Smooth muscle cell (in vitro differentiated cells): ENCODE data around the gene CCBE1. TPM values are rescaled to one million over a fixed set of nuclear protein-coding genes. Genes with fewer than 3 reads are reported as not detected.

Experiments
- DNase-seq: peaks from one replicate; lab custom pipeline; 2025; ENCODE audit not compliant: unreplicated experiment; lab: John Stamatoyannopoulos, UW
- H2AFZ ChIP-seq: fragments of 200-600 bp; sonication (generic); 2 replicates; pipeline ENCODE4 v1.6.0; 2016; ENCODE audit warnings: antibody characterized with exemption, low read depth, mild to moderate bottlenecking
- H3F3A ChIP-seq: fragments of 200-600 bp; sonication (generic); 2 replicates; pipeline ENCODE4 v1.6.0; 2017; ENCODE audit warnings: antibody characterized with exemption, low read depth
- H3K27ac ChIP-seq: fragments of 200-600 bp; sonication (generic); 2 replicates; pipeline ENCODE4 v1.5.1; 2016; ENCODE audit warnings: low read depth, mild to moderate bottlenecking
- H3K27me3 ChIP-seq: fragments of 200-600 bp; sonication (generic); 2 replicates; pipeline ENCODE4 v1.6.1; 2016; ENCODE audit warnings: low read depth, mild to moderate bottlenecking
- H3K36me3 ChIP-seq: fragments of 200-600 bp; sonication (generic); 2 replicates; pipeline ENCODE4 v1.5.1; 2016; ENCODE audit warnings: low read depth
- H3K4me1 ChIP-seq: fragments of 200-600 bp; sonication (generic); 2 replicates; pipeline ENCODE4 v1.5.1; 2016; ENCODE audit warnings: low read depth
- H3K4me2 ChIP-seq: fragments of 200-600 bp; sonication (generic); 2 replicates; pipeline ENCODE4 v1.6.0; 2016; ENCODE audit warnings: mild to moderate bottlenecking
- H3K4me3 ChIP-seq: fragments of 200-600 bp; sonication (generic); 2 replicates; pipeline ENCODE4 v1.5.1; 2016; ENCODE audit warnings: mild to moderate bottlenecking
- H3K79me2 ChIP-seq: fragments of 200-600 bp; sonication (generic); 2 replicates; pipeline ENCODE4 v1.6.0; 2016; ENCODE audit warnings: low read depth, mild to moderate bottlenecking
- H3K9ac ChIP-seq: fragments of 200-600 bp; sonication (generic); 2 replicates; pipeline ENCODE4 v1.6.0; 2016; ENCODE audit warnings: low read depth
- H3K9me3 ChIP-seq: fragments of 200-600 bp; sonication (generic); replicated peaks from 2 replicates; pipeline ENCODE4 v1.5.1; 2016; ENCODE audit warnings: low read depth
- H4K20me1 ChIP-seq: fragments of 200-600 bp; sonication (generic); 2 replicates; pipeline ENCODE4 v1.6.0; 2016; ENCODE audit warnings: low read depth
- CTCF ChIP-seq: fragments of 200-600 bp; sonication (generic); IDR thresholded peaks from 2 replicates; pipeline ENCODE4 v1.5.1; 2017; ENCODE audit warnings: borderline replicate concordance, mild to moderate bottlenecking, antibody characterized with exemption; ENCODE audit not compliant: insufficient read depth, poor library complexity, severe bottlenecking
- WGBS: methylation state at CpG from one replicate; pipeline ENCODE4 v1.1.7; 2016; ENCODE audit warnings: low lambda C conversion rate; 5-methylcytosine and 5-hydroxymethylcytosine counted together
- polyA plus RNA-seq: library from polyadenylated mRNA; unstranded; fragments of >200 nt; fragmentation: Nextera tagmentation; extraction: Ambion mirVana; gene quantifications from 2 replicates; pipeline ENCODE4 v1.2.1, GENCODE V29; 2016
- total RNA-seq: library from RNA; depleted of rRNA; stranded (reverse); fragments of >200 nt; gene quantifications from 2 replicates; pipeline ENCODE4 v1.2.3, GENCODE V29; 2014

Gene CCBE1
- total and polyA plus RNA-seq, 2 experiments from 2014 or later, result 3.1 TPM; not detected in 1

GRCh38 chr18:59681051-59681450 is 16.2 kb downstream of the CCBE1 start:
- H4K20me1 ChIP-seq, result no peaks in the 10 kb centered on the region
- H3K79me2 ChIP-seq, result no peaks in the 10 kb centered on the region

GRCh38 chr18:59675346-59675745 is 21.9 kb downstream of the CCBE1 start:
- no peaks in the 10 kb centered on the region for H3K79me2 ChIP-seq

More at GRCh38 chr18:59681051-59681450, 16.2 kb downstream of the CCBE1 start:
- Histone ChIP-seq H3K27me3 (peaks cover 80% of the 10 kb centered on the region), H3K4me2 (no peak overlapping the region), H2AFZ (no peak overlapping the region), H3K36me3 (no peaks in the 10 kb centered on the region), H3K27ac (no peak overlapping the region), H3K4me1 (peaks cover 18% of the 10 kb centered on the region), H3K9ac (no peak overlapping the region), H3F3A (no peaks in the 10 kb centered on the region), H3K4me3 (no peak overlapping the region), H3K9me3 (no peaks in the 10 kb centered on the region)
- WGBS, result 42% methylated on average over 5 of the region's 5 CpGs
- no peak for DNase-seq
- no peak for TF ChIP-seq CTCF

GRCh38 chr18:59674903-59675270 is 22.3 kb downstream of the CCBE1 start:
- H3F3A ChIP-seq, result no peaks in the 10 kb centered on the region
- no peak overlapping the region for H2AFZ ChIP-seq
- DNase-seq, result no peak
- H3K9ac ChIP-seq, result no peak overlapping the region
- H3K27me3 ChIP-seq, result peaks cover 56% of the 10 kb centered on the region
- no peaks in the 10 kb centered on the region for H3K36me3 ChIP-seq
- H3K27ac ChIP-seq, result no peak overlapping the region
- TF ChIP-seq CTCF, result no peak
- H3K4me3 ChIP-seq, result no peak overlapping the region
- H4K20me1 ChIP-seq, result no peaks in the 10 kb centered on the region
- no peaks in the 10 kb centered on the region for H3K79me2 ChIP-seq
- H3K4me2 ChIP-seq, result no peak overlapping the region
- no peaks in the 10 kb centered on the region for H3K9me3 ChIP-seq
- 69% methylated on average over 1 of the region's 1 CpG for WGBS
- peaks cover 6% of the 10 kb centered on the region for H3K4me1 ChIP-seq

More at GRCh38 chr18:59675346-59675745, 21.9 kb downstream of the CCBE1 start:
- TF ChIP-seq CTCF, result no peak
- DNase-seq, result no peak
- H3K27ac ChIP-seq, result no peak overlapping the region
- no peak overlapping the region for H3K9ac ChIP-seq
- no peak overlapping the region for H3K4me2 ChIP-seq
- no peaks in the 10 kb centered on the region for H4K20me1 ChIP-seq
- no peak overlapping the region for H3K4me3 ChIP-seq
- peaks cover 6% of the 10 kb centered on the region for H3K4me1 ChIP-seq
- H3K36me3 ChIP-seq, result no peaks in the 10 kb centered on the region
- peaks cover 56% of the 10 kb centered on the region for H3K27me3 ChIP-seq
- no peaks in the 10 kb centered on the region for H3F3A ChIP-seq
- WGBS, result 16% methylated on average over 2 of the region's 2 CpGs
- H3K9me3 ChIP-seq, result no peaks in the 10 kb centered on the region
- no peak overlapping the region for H2AFZ ChIP-seq

GRCh38 chr18:59674186-59674902 is 22.9 kb downstream of the CCBE1 start:
- Histone ChIP-seq H4K20me1 (no peaks in the 10 kb centered on the region), H3K27ac (no peak overlapping the region), H3K4me1 (peaks cover 6% of the 10 kb centered on the region), H3K27me3 (peaks cover 52% of the 10 kb centered on the region), H3K79me2 (no peaks in the 10 kb centered on the region), H3K9ac (no peak overlapping the region), H3K4me2 (no peak overlapping the region), H3K9me3 (no peaks in the 10 kb centered on the region), H3K36me3 (no peaks in the 10 kb centered on the region), H3F3A (no peaks in the 10 kb centered on the region), H2AFZ (no peak overlapping the region), H3K4me3 (no peak overlapping the region)
- no peak for DNase-seq
- 90% methylated on average over 6 of the region's 6 CpGs for WGBS
- no peak for TF ChIP-seq CTCF
